IMR-90 (cell line): ENCODE data around the gene ZC2HC1B.

Source experiments
- MAFK ChIP-seq: IDR thresholded peaks from 2 replicates; pipeline ENCODE4 v1.6.1; 2012; ENCODE audit warnings: low read depth, low read length, improper control_type of control experiment
- MAZ ChIP-seq: IDR thresholded peaks from 2 replicates; pipeline ENCODE4 v1.6.1; 2012; ENCODE audit warnings: low read depth, mild to moderate bottlenecking, low read length, improper control_type of control experiment, moderate library complexity, borderline replicate concordance
- POLR2A ChIP-seq: IDR thresholded peaks from 2 replicates; pipeline ENCODE4 v1.6.1; 2012; ENCODE audit warnings: mild to moderate bottlenecking, low read depth, low read length
- RFX5 ChIP-seq: IDR thresholded peaks from 2 replicates; pipeline ENCODE4 v1.8.0; 2012; ENCODE audit warnings: low read depth, mild to moderate bottlenecking, low read length, moderate library complexity
- TF ChIP-seq, protein P1 (sequence below): conservative IDR thresholded peaks from 2 replicates; pipeline ENCODE4 v1.5.1; 2012; ENCODE audit warnings: mild to moderate bottlenecking, low read depth, low read length, improper control_type of control experiment
- TF ChIP-seq, protein P2 (sequence below): fragments of 150-350 bp; IDR thresholded peaks from 2 replicates; pipeline ENCODE4 v1.6.1; 2016; ENCODE audit warnings: low read depth, mild to moderate bottlenecking, low read length, moderate library complexity, borderline replicate concordance

- TF ChIP-seq, protein P1, sequence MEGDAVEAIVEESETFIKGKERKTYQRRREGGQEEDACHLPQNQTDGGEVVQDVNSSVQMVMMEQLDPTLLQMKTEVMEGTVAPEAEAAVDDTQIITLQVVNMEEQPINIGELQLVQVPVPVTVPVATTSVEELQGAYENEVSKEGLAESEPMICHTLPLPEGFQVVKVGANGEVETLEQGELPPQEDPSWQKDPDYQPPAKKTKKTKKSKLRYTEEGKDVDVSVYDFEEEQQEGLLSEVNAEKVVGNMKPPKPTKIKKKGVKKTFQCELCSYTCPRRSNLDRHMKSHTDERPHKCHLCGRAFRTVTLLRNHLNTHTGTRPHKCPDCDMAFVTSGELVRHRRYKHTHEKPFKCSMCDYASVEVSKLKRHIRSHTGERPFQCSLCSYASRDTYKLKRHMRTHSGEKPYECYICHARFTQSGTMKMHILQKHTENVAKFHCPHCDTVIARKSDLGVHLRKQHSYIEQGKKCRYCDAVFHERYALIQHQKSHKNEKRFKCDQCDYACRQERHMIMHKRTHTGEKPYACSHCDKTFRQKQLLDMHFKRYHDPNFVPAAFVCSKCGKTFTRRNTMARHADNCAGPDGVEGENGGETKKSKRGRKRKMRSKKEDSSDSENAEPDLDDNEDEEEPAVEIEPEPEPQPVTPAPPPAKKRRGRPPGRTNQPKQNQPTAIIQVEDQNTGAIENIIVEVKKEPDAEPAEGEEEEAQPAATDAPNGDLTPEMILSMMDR, result no peak
- TF ChIP-seq, protein P2, sequence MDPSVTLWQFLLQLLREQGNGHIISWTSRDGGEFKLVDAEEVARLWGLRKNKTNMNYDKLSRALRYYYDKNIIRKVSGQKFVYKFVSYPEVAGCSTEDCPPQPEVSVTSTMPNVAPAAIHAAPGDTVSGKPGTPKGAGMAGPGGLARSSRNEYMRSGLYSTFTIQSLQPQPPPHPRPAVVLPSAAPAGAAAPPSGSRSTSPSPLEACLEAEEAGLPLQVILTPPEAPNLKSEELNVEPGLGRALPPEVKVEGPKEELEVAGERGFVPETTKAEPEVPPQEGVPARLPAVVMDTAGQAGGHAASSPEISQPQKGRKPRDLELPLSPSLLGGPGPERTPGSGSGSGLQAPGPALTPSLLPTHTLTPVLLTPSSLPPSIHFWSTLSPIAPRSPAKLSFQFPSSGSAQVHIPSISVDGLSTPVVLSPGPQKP, result no peak
- TF ChIP-seq POLR2A (no peak), MAFK (no peak), RFX5 (no peak), MAZ (no peak)
Observed at GRCh38 chr6:143974089-143974488, 109.8 kb downstream of the ZC2HC1B start.
